ENCODE results near the gene YY1. TPM values are rescaled to one million over a fixed set of nuclear protein-coding genes. Genes with fewer than 3 reads are reported as not detected.

YY1 gene
- polyA plus RNA-seq, 3 donors from 2014 or later, result 12.9 to 23.6 (median 15.9) TPM

DNA sequence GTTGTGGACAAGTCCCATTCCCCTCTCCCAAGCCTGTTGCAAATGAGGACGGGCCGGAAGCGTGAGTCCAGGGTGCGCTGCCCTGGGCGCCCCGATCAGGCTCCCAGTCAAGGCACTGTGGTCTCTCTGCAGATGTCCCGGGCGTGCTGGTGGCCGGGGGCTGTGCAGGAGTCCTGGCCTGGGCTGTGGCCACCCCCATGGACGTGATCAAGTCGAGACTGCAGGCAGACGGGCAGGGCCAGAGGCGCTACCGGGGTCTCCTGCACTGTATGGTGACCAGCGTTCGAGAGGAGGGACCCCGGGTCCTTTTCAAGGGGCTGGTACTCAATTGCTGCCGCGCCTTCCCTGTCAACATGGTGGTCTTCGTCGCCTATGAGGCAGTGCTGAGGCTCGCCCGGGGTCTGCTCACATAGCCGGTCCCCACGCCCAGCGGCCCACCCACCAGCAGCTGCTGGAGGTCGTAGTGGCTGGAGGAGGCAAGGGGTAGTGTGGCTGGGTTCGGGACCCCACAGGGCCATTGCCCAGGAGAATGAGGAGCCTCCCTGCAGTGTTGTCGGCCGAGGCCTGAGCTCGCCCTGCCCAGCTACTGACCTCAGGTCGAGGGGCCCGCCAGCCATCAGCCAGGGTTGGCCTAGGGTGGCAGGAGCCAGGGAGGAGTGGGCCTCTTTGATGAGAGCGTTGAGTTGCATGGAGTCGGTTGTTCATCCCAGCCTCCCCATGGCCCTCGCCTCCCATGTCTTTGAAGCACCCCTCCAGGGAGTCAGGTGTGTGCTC, 90.5 kb downstream of the YY1 start:
- Mint-ChIP-seq H3K9me3 (no peaks in the 10 kb centered on the region), H3K36me3 (peaks cover 0 to 1% (median 1%) of the 10 kb centered on the region in 3 donors), H3K27me3 (ENCODE audit: low read depth in 3 of 3) (peaks cover 0 to 1% (median 0%) of the 10 kb centered on the region in 3 donors), H3K4me1 (no peaks in the 10 kb centered on the region), H3K4me3 (no peak overlapping the region), H3K27ac (no peak overlapping the region)
- DNase-seq, result no peak

DNA sequence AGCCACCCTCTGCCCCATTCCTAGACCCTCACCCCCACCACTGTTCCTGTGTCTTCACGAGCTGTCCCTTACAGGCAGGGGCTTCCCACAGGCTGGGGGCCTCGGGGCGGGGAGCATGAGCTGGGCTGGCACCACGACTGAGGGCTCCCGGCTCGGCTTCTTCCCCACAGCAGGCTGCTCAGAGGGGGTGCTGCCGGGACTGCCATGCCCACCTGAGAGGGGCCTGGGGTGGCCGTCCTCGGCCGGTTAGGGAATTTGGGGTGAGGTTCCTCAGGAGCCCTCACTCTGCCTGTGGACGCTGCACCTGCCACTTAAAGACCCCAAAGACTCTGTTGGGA, 91.0 kb downstream of the YY1 start:
- Mint-ChIP-seq H3K27ac (no peak overlapping the region), H3K27me3 (ENCODE audit: low read depth in 3 of 3) (peaks cover 0 to 1% (median 0%) of the 10 kb centered on the region in 3 donors), H3K4me1 (no peaks in the 10 kb centered on the region), H3K9me3 (no peaks in the 10 kb centered on the region), H3K36me3 (peaks cover 3 to 7% (median 5%) of the 10 kb centered on the region in 3 donors), H3K4me3 (no peak overlapping the region)
- DNase-seq, result no peak

DNA sequence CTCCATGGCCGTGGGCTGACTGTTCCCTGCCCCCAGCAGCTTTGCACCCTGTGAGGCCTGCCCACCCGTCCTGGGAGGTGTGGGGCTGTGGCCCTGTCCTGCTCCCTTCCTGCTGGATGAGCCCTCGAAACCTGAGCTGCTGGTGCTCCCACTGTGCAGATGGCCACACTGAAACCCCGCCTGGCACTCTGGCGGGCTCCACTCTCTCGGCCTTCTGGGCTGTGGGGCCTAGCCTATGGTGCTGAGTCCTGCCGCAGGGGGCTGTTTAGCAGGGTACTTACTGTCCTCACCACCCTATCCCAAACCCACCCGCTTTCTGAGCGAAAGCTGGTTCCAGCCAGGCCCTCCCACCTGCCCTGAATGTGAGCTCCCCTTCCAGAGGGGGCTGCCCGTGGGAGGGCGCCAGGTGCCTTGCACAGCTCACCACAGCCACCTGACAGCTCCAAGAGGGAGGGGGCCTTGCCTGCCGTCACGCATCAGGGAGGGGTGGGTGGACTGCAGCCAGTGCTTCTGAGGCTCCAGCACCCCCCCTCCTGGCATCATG, 91.5 kb downstream of the YY1 start:
- Mint-ChIP-seq H3K4me1 (no peaks in the 10 kb centered on the region), H3K27ac (no peak overlapping the region), H3K36me3 (peaks cover 3 to 7% (median 5%) of the 10 kb centered on the region in 3 donors), H3K9me3 (no peaks in the 10 kb centered on the region), H3K4me3 (no peak overlapping the region), H3K27me3 (ENCODE audit: low read depth in 3 of 3) (peaks cover 0 to 1% (median 0%) of the 10 kb centered on the region in 3 donors)
- no peak for DNase-seq

DNA sequence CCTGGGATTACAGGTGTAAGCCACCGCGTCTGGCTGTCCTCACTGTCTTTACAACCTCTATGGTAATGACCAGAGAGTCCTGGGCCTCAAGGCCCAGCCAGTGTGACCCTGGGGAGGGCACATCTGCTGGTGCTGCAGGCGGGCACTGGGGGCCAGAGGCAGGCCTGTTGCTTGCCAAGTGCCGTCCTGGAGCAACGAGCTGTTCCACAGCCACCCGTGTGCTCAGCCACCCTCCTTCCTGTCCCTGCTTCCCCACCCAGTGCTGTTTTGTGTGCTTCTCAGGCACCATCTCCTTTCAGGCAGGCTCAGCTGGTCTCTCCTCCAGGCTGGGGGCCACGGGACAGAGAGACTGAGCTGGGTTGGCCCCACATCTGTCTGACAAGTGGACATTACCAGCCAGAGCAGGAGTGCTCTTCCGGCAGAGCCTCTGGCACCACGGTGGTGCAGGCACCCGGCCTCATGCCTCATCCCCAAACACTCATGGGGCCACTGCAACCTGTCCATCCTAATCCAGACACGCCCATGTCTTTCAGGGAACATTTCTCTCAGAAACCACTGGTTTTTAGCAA, 93.2 kb downstream of the YY1 start:
- Mint-ChIP-seq H3K27me3 (ENCODE audit: low read depth in 3 of 3) (peaks cover 0 to 1% (median 0%) of the 10 kb centered on the region in 3 donors), H3K36me3 (peaks cover 8 to 17% (median 9%) of the 10 kb centered on the region in 3 donors), H3K27ac (no peak overlapping the region), H3K4me1 (no peaks in the 10 kb centered on the region), H3K9me3 (no peaks in the 10 kb centered on the region), H3K4me3 (no peak overlapping the region)
- DNase-seq, result no peak

Other genes starting within 250 kb of the YY1 start
- 100 to 1,000 TPM in 1 of 3 donors, 10 to 100 TPM in 2; 56.8 to 135 (median 76.3) TPM for gene EVL, start 173.7 kb upstream of the YY1 start, polyA plus RNA-seq
- gene DEGS2, start 79.5 kb upstream of the YY1 start, polyA plus RNA-seq, result 10 to 100 TPM in 2 of 3 donors, 1 to 10 TPM in 1; 7.8 to 21.7 (median 12.1) TPM
- gene SLC25A29, start 67.3 kb downstream of the YY1 start, polyA plus RNA-seq, result 1 to 10 TPM; 4.2 to 5.6 (median 4.6) TPM
- not detected for gene SLC25A47, start 84.2 kb downstream of the YY1 start, polyA plus RNA-seq
- gene WDR25, start 137.3 kb downstream of the YY1 start, polyA plus RNA-seq, result 10 to 100 TPM in 2 of 3 donors, 1 to 10 TPM in 1; 8.1 to 13.8 (median 12.1) TPM

Data from immature natural killer cell (primary cell).